ENCODE data around the gene JPH3.

- TF ChIP-seq ZNF274 (IDR thresholded peaks at IDR 0.05; ENCODE audit: low read depth, low read length) (no peak), YY1 (IDR thresholded peaks at IDR 0.05; ENCODE audit: insufficient read depth, insufficient read length) (no peak), SUZ12 (IDR thresholded peaks at IDR 0.05; ENCODE audit: extremely low read depth, insufficient read depth, insufficient read length) (no peak)
Observed at GRCh38 chr16:87631067-87631466, 28.8 kb downstream of the JPH3 start.
